T-cell (primary cell): ENCODE data around the gene PPP1R3A. TPM values are rescaled to one million over a fixed set of nuclear protein-coding genes. Genes with fewer than 3 reads are reported as not detected.

Source experiments
- ATAC-seq, 4 experiments: fragments of 200-7000 bp in 3 of 4; fragments of 150-1000 bp in 1 of 4; cut with Tn5 transposase; replicated peaks in 1 of 4; 1 replicate in 3 of 4; 2 replicates in 1 of 4; pipeline ENCODE4 v1.10.0; 2021; ENCODE audit warnings: moderate library complexity in 3 of 4, mild to moderate bottlenecking in 2 of 4, moderate number of reproducible peaks in 1 of 4
- CTCF ChIA-PET, 2 donors: fragments of 300-600 bp; sonication (Branson Sonifier 250); formaldehyde crosslinking; loops; one replicate each; lab custom pipeline; 2022; ENCODE audit warnings: antibody characterized with exemption in 2 of 2; lab: Charles Lee
- POLR2A ChIA-PET, 2 donors: fragments of 300-600 bp; sonication (Branson Sonifier 250); formaldehyde crosslinking; loops; one replicate each; lab custom pipeline; 2022; ENCODE audit warnings: antibody characterized with exemption in 2 of 2; lab: Charles Lee
- DNase-seq, 35 experiments: peaks; one replicate each; pipeline versions ENCODE4 v3.0.0 to v3.0.0-alpha.2; 2013 to 2023
- H3K27ac ChIP-seq: one replicate; pipeline ENCODE4 v1.5.1; 2013; ENCODE audit warnings: low read length
- H3K27me3 ChIP-seq, 2 experiments: replicated peaks in 1 of 2; 1 replicate in 1 of 2; 2 replicates in 1 of 2; pipeline versions ENCODE4 v1.6.1 to v1.7.0; 2013; ENCODE audit warnings: low read length in 1 of 2, mixed read lengths in 1 of 2; ENCODE audit not compliant: control insufficient read depth in 2 of 2, insufficient read depth in 2 of 2; ENCODE audit errors: extremely low read depth in 1 of 2
- H3K36me3 ChIP-seq, 2 donors: 1 replicate in 1 of 2; 2 replicates in 1 of 2; pipeline versions ENCODE4 v1.6.1 to v1.7.0; 2013; ENCODE audit warnings: low read length in 1 of 2; ENCODE audit not compliant: control insufficient read depth in 2 of 2, insufficient read depth in 1 of 2; ENCODE audit errors: extremely low read depth in 1 of 2
- H3K4me1 ChIP-seq, 2 experiments: 1 replicate in 1 of 2; 2 replicates in 1 of 2; pipeline versions ENCODE4 v1.6.1 to v1.7.0; 2013; ENCODE audit warnings: low read length in 2 of 2, mixed read lengths in 1 of 2; ENCODE audit not compliant: insufficient read depth in 2 of 2, control insufficient read depth in 1 of 2; ENCODE audit errors: extremely low read depth in 1 of 2
- H3K4me3 ChIP-seq, 2 donors: 1 replicate in 1 of 2; 2 replicates in 1 of 2; pipeline versions ENCODE4 v1.5.1 to v1.7.0; 2013; ENCODE audit warnings: mild to moderate bottlenecking in 2 of 2, low read length in 1 of 2, moderate library complexity in 1 of 2; ENCODE audit not compliant: control insufficient read depth in 1 of 2; ENCODE audit errors: extremely low read depth in 1 of 2
- H3K9me3 ChIP-seq: 2 replicates; pipeline ENCODE4 v1.7.0; 2013
- H3K27ac Mint-ChIP-seq, 2 donors: one replicate each; pipeline ENCODE4 v1.8.0; 2020 to 2021; ENCODE audit warnings: mild to moderate bottlenecking in 2 of 2, mixed read lengths in 2 of 2
- H3K27me3 Mint-ChIP-seq, 2 donors: one replicate each; pipeline ENCODE4 v1.8.0; 2021 to 2022; ENCODE audit warnings: mixed read lengths in 2 of 2
- H3K36me3 Mint-ChIP-seq: one replicate; pipeline ENCODE4 v1.8.0; 2021; ENCODE audit warnings: mixed read lengths
- H3K4me1 Mint-ChIP-seq, 3 donors: one replicate each; pipeline ENCODE4 v1.8.0; 2020 to 2022; ENCODE audit warnings: mixed read lengths in 3 of 3, mild to moderate bottlenecking in 1 of 3
- H3K4me3 Mint-ChIP-seq, 3 donors: one replicate each; pipeline ENCODE4 v1.8.0; 2020 to 2022; ENCODE audit warnings: mild to moderate bottlenecking in 3 of 3, mixed read lengths in 3 of 3, moderate library complexity in 3 of 3
- H3K9me3 Mint-ChIP-seq, 3 donors: one replicate each; pipeline ENCODE4 v1.8.0; 2020 to 2022; ENCODE audit warnings: mixed read lengths in 3 of 3
- WGBS: methylation state at CpG from one replicate; pipeline ENCODE4 v1.1.5; 2013; ENCODE audit warnings: missing lambda C conversion rate; ENCODE audit not compliant: insufficient coverage; 5-methylcytosine and 5-hydroxymethylcytosine counted together
- total RNA-seq, 35 experiments: library from RNA in 6 of 35; stranded (reverse) in 6 of 35; fragments of 120-200 nt in 1 of 35; gene quantifications; one replicate each; pipeline versions ENCODE4 v1.2.1 to v1.2.4 and lab custom pipeline; 2013 to 2026

The PPP1R3A gene, protein sequence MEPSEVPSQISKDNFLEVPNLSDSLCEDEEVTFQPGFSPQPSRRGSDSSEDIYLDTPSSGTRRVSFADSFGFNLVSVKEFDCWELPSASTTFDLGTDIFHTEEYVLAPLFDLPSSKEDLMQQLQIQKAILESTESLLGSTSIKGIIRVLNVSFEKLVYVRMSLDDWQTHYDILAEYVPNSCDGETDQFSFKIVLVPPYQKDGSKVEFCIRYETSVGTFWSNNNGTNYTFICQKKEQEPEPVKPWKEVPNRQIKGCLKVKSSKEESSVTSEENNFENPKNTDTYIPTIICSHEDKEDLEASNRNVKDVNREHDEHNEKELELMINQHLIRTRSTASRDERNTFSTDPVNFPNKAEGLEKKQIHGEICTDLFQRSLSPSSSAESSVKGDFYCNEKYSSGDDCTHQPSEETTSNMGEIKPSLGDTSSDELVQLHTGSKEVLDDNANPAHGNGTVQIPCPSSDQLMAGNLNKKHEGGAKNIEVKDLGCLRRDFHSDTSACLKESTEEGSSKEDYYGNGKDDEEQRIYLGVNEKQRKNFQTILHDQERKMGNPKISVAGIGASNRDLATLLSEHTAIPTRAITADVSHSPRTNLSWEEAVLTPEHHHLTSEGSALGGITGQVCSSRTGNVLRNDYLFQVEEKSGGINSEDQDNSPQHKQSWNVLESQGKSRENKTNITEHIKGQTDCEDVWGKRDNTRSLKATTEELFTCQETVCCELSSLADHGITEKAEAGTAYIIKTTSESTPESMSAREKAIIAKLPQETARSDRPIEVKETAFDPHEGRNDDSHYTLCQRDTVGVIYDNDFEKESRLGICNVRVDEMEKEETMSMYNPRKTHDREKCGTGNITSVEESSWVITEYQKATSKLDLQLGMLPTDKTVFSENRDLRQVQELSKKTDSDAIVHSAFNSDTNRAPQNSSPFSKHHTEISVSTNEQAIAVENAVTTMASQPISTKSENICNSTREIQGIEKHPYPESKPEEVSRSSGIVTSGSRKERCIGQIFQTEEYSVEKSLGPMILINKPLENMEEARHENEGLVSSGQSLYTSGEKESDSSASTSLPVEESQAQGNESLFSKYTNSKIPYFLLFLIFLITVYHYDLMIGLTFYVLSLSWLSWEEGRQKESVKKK
- total RNA-seq (not detected), total RNA-seq (lab: John Stamatoyannopoulos, UW) (0 to 0.08 (median 0) reads per million in 29 experiments)
- total RNA-seq (2013) = 0.02 TPM

GRCh38 chr7:113918946-113919345 is at the start of gene PPP1R3A:
Gene PPP1R3A, minus strand, starts transcription at chr7:113919009. Its CDS starts 13 bp downstream, at chr7:113918996.
- WGBS = 57% methylated on average over 1 of the region's 2 CpGs
- Mint-ChIP-seq H3K36me3 (no peaks in the 10 kb centered on the region), H3K4me3 (no peak within 1 kb of the TSS), H3K27me3 (no peaks in the 10 kb centered on the region), H3K4me1 (no peaks in the 10 kb centered on the region), H3K27ac (no peak within 1 kb of the TSS), H3K9me3 (no peaks in the 10 kb centered on the region)
- Histone ChIP-seq H3K36me3 (no peaks in the 10 kb centered on the region), H3K4me3 (no peak within 1 kb of the TSS), H3K27me3 (no peaks in the 10 kb centered on the region), H3K9me3 (no peaks in the 10 kb centered on the region), H3K27ac (no peak within 1 kb of the TSS), H3K4me1 (no peaks in the 10 kb centered on the region)
- ChIA-PET POLR2A (no interaction called here), CTCF (no interaction called here)
- no peak for ATAC-seq
- DNase-seq = no peak

DNA sequence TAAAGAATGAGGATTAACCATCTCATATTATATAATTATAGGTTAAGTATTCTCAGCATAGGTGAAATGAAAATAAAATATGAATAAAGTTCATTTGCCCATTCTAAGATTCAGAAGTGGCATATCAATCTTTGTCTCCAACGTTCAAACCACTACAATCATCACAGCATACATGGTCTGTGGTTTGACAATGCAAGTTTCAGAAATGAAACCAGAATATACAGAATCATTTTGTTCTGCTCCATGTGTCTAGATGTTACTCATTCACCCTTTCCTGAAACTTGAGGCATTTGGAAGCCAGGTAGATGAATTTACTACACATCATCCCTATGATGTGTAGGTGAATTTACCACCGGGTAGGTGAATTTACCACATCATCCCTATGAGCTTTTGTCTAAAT is 44.5 kb upstream of the PPP1R3A start:
- no peaks in the 10 kb centered on the region for H3K36me3 ChIP-seq
- CTCF ChIA-PET = no interaction called here
- H3K4me3 Mint-ChIP-seq = no peak overlapping the region
- POLR2A ChIA-PET = no interaction called here
- H3K27me3 ChIP-seq = no peaks in the 10 kb centered on the region
- H3K4me1 ChIP-seq = no peaks in the 10 kb centered on the region
- no CpG with 5 or more reads among the region's 2 CpGs for WGBS
- H3K36me3 Mint-ChIP-seq = no peaks in the 10 kb centered on the region
- no peak for ATAC-seq
- peaks cover 6 to 16% (median 9%) of the 10 kb centered on the region in 3 donors for H3K9me3 Mint-ChIP-seq
- no peak overlapping the region for H3K27ac ChIP-seq
- DNase-seq = no peak
- no peaks in the 10 kb centered on the region for H3K9me3 ChIP-seq
- no peak overlapping the region for H3K27ac Mint-ChIP-seq
- H3K27me3 Mint-ChIP-seq = no peaks in the 10 kb centered on the region
- no peak overlapping the region for H3K4me3 ChIP-seq
- H3K4me1 Mint-ChIP-seq = no peaks in the 10 kb centered on the region

- Histone ChIP-seq H3K27ac (no peak overlapping the region), H3K4me3 (no peak overlapping the region), H3K27me3 (peaks cover 0 to 4% of the 10 kb centered on the region in 2 experiments), H3K9me3 (no peaks in the 10 kb centered on the region), H3K36me3 (no peaks in the 10 kb centered on the region), H3K4me1 (no peaks in the 10 kb centered on the region)
- Mint-ChIP-seq H3K36me3 (no peaks in the 10 kb centered on the region), H3K4me1 (no peaks in the 10 kb centered on the region), H3K4me3 (no peak overlapping the region), H3K27ac (no peak overlapping the region), H3K9me3 (peaks cover 6 to 16% (median 12%) of the 10 kb centered on the region in 3 donors), H3K27me3 (no peaks in the 10 kb centered on the region)
- CTCF ChIA-PET = no interaction called here
- 86% methylated on average over 2 of the region's 2 CpGs for WGBS
- POLR2A ChIA-PET = no interaction called here
- no peak for ATAC-seq
- no peak for DNase-seq
These were observed 41.1 kb upstream of the PPP1R3A start for GRCh38 chr7:113959910-113960309.

GRCh38 chr7:113955157-113955556 is 36.3 kb upstream of the PPP1R3A start:
- ChIA-PET POLR2A (no interaction called here), CTCF (no interaction called here)
- H3K27ac ChIP-seq = no peak overlapping the region
- H3K4me3 Mint-ChIP-seq = no peak overlapping the region
- 81% methylated on average over 1 of the region's 2 CpGs for WGBS
- no peaks in the 10 kb centered on the region for H3K9me3 ChIP-seq
- H3K9me3 Mint-ChIP-seq = peaks cover 18 to 29% (median 28%) of the 10 kb centered on the region in 3 donors
- no peaks in the 10 kb centered on the region for H3K4me1 ChIP-seq
- H3K27me3 Mint-ChIP-seq = no peaks in the 10 kb centered on the region
- H3K27ac Mint-ChIP-seq = no peak overlapping the region
- no peaks in the 10 kb centered on the region for H3K4me1 Mint-ChIP-seq
- DNase-seq (no peak), ATAC-seq (no peak)
- no peaks in the 10 kb centered on the region for H3K36me3 ChIP-seq
- no peaks in the 10 kb centered on the region for H3K36me3 Mint-ChIP-seq
- no peak overlapping the region for H3K4me3 ChIP-seq
- H3K27me3 ChIP-seq = peaks cover 0 to 4% of the 10 kb centered on the region in 2 experiments

- DNase-seq (no peak), ATAC-seq (no peak)
- POLR2A ChIA-PET = no interaction called here
- peaks cover 12 to 21% (median 18%) of the 10 kb centered on the region in 3 donors for H3K9me3 Mint-ChIP-seq
- no peaks in the 10 kb centered on the region for H3K4me1 Mint-ChIP-seq
- no CpG with 5 or more reads among the region's 2 CpGs for WGBS
- no peaks in the 10 kb centered on the region for H3K9me3 ChIP-seq
- H3K4me1 ChIP-seq = no peaks in the 10 kb centered on the region
- H3K27ac ChIP-seq = no peak overlapping the region
- H3K27me3 ChIP-seq = peaks cover 0 to 4% of the 10 kb centered on the region in 2 experiments
- no peak overlapping the region for H3K4me3 ChIP-seq
- H3K27me3 Mint-ChIP-seq = no peaks in the 10 kb centered on the region
- no peaks in the 10 kb centered on the region for H3K36me3 ChIP-seq
- H3K27ac Mint-ChIP-seq = no peak overlapping the region
- H3K36me3 Mint-ChIP-seq = no peaks in the 10 kb centered on the region
- CTCF ChIA-PET = interaction anchor here in 1 of 2 donors (0.6 kb wide), 1 partner anchor 1443 kb away, joined by 7 read pairs; no protein-coding TSS in a partner anchor
- H3K4me3 Mint-ChIP-seq = no peak overlapping the region
These were observed 34.7 kb upstream of the PPP1R3A start for GRCh38 chr7:113953553-113953952.
